NCI-H2196 (cell line): ENCODE data around the gene CNOT8.
"Not testable (repeated sequence)": the region's sequence is repeated elsewhere in the genome, so short reads cannot be mapped to it uniquely, and the experiment has no call there.

Source experiments
- DNase-seq: peaks from one replicate; lab custom pipeline; 2025; ENCODE audit not compliant: unreplicated experiment; lab: John Stamatoyannopoulos, UW

The CNOT8 gene

GRCh38 chr5:154858297-154858971 is at the start of gene CNOT8:
CNOT8 (plus strand) TSS chr5:154858627; CDS start chr5:154863279, 4,652 bp downstream.
- DNase-seq = peak; percentile 96

- DNase-seq = no peak
Observed at GRCh38 chr5:154811239-154811638, 47.2 kb upstream of the CNOT8 start.

- DNase-seq = peak; percentile 60
Observed at GRCh38 chr5:154811653-154812465, 46.6 kb upstream of the CNOT8 start.

GRCh38 chr5:154813158-154813557 is 45.3 kb upstream of the CNOT8 start:
- DNase-seq = no peak

- DNase-seq = no peak
Observed at GRCh38 chr5:154813736-154814135, 44.7 kb upstream of the CNOT8 start.

GRCh38 chr5:154815025-154815424 is 43.4 kb upstream of the CNOT8 start:
- DNase-seq = no peak

- no peak for DNase-seq
Observed at GRCh38 chr5:154815684-154816247, 42.7 kb upstream of the CNOT8 start.

- DNase-seq = no peak
Observed at GRCh38 chr5:154816891-154817492, 41.4 kb upstream of the CNOT8 start.

- DNase-seq = no peak
Observed at GRCh38 chr5:154817815-154818214, 40.6 kb upstream of the CNOT8 start.

- no peak for DNase-seq
Observed at GRCh38 chr5:154818471-154819116, 39.8 kb upstream of the CNOT8 start.

- DNase-seq = no peak
Observed at GRCh38 chr5:154819546-154819945, 38.9 kb upstream of the CNOT8 start.

GRCh38 chr5:154820383-154820782 is 38.0 kb upstream of the CNOT8 start:
- DNase-seq = no peak

GRCh38 chr5:154822896-154823295 is 35.5 kb upstream of the CNOT8 start:
- DNase-seq = not testable (repeated sequence)

GRCh38 chr5:154823605-154824004 is 34.8 kb upstream of the CNOT8 start:
- no peak for DNase-seq

GRCh38 chr5:154824070-154824469 is 34.4 kb upstream of the CNOT8 start:
- DNase-seq = no peak

- peak; percentile 49 for DNase-seq
Observed at GRCh38 chr5:154829181-154829588, 29.2 kb upstream of the CNOT8 start.

- peak; percentile 59 for DNase-seq
Observed at GRCh38 chr5:154829589-154830218, 28.7 kb upstream of the CNOT8 start.

GRCh38 chr5:154830219-154830595 is 28.2 kb upstream of the CNOT8 start:
- no peak for DNase-seq

- no peak for DNase-seq
Observed at GRCh38 chr5:154830596-154830995, 27.8 kb upstream of the CNOT8 start.

- no peak for DNase-seq
Observed at GRCh38 chr5:154831451-154831850, 27.0 kb upstream of the CNOT8 start.

GRCh38 chr5:154832804-154833203 is 25.6 kb upstream of the CNOT8 start:
- not testable (repeated sequence) for DNase-seq
